ENCODE results near the gene RHOB. TPM values are rescaled to one million over a fixed set of nuclear protein-coding genes. Genes with fewer than 3 reads are reported as not detected.
A peak's percentile ranks its signal among the peaks of the same experiment; 100 is the strongest.
"Not testable (repeated sequence)": the region's sequence is repeated elsewhere in the genome, so short reads cannot be mapped to it uniquely, and the experiment has no call there.

RHOB gene
- total RNA-seq, 1 donor from 2014 or later, result 291 TPM

DNA sequence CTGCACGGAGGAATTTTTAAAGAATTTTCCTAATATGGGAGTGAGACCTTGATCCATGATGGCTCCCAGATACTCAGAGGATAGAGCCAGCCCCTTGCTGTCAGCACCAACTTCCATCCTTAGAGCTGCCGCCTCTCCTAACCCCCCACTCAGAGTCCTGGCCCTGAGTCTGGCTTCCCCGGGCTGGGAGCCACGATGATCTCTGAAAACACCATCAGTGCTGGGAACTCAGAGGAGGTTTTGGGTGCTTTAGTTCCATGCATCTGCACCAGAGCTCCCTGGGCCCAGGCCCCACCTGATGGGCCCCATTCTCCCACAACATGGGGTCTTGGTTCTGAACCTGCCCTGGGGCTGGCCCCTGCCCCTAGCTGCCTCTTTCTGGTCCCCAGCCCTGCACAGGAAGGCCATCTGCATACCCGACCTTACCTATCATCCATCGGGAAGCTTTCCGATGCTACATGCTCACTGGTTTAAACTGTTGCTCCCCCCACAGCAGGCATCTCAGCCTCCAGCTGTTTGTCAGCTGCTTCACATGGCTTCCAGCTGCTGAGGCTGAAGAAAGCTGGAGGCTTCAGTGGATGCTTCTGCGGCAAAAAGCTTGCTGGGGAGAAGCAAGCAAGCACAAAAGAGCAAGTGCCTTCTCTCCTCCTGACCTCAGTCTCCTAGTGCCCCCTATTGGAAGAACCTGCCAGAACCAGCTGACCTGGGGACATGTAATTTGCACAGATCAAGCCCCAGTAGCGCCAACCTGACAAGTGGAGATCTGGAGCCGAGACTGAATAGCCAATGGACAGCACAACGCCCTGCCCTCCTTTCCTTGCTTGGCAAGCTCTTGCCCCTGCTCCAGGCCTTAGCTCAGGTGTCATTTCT lies 24.2 kb upstream of the RHOB start:
- no peak for DNase-seq (ENCODE audit: low read depth in 2 of 2)

DNA sequence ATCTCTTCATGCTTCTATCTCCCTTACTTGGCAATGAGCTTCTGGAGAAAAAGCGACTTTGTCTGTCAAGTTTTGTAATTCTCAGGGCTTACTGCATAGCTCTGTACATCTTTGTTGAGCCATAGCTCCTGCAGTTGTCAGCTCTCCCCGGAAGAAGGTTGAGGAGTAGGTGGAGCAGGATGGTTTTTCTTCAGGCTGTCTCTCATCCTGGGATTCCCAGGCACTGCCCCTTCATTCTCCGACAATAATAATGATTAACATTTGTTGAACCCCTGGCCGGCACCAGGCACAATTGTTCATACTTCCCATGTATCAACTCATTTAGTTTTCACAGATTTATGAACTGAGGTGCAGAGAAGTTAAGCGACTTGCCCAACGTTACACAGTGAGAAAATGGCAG lies 23.5 kb upstream of the RHOB start:
- no peak for DNase-seq (ENCODE audit: low read depth in 2 of 2)

- no peak for DNase-seq (ENCODE audit: low read depth in 2 of 2)
Observed at GRCh38 chr2:20423847-20424246, 23.0 kb upstream of the RHOB start.

DNA sequence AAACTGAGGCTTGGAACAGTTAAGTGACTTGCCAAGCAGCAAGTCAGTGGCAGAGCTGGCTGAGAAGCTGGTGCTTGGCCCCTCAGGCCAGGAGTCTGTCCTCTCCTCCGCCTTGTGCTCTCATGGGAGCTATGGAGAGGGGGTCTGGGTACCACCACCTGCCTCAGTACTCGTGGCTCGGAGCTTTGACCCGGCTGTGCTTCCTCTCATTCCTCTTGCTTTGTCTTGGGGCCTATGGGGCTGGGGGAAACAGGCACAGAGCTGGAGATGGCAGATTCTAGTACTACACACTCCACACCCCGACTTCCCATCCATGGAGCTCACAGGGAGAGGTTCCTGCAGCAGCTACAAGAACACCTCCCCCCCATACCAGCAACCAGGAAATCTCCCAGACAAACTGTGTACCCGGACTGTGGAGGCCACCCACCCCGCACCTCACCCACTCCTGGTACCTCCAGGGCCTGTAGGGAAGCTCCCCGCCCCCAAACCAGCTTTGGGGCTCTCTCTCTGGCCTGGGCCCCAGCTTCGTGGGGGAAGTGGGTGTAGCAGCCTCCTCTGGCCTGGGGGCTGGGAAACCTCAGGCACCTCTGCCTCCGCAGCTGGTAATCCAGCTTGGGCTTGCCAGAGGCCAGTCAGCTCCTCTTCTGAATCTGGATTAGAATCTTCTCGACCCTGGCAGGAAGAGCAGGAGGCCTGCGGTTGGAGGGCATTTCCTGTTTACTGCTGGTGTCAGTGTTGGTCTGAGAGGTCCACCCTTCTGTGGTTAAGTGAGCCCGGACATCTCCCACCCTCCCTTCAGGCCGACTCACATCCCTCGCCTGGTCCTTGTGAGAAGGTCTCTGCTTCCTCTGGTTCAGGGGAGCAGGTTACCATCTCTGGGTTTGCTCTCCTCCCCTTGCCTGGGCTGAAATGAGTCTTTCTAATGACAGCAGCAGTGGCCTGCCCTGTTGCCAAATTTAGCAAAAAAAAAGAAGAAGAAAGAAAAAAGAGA lies 22.3 kb upstream of the RHOB start:
- DNase-seq (ENCODE audit: low read depth in 2 of 2), result peak in 1 of 2 donors; percentile 67

DNA sequence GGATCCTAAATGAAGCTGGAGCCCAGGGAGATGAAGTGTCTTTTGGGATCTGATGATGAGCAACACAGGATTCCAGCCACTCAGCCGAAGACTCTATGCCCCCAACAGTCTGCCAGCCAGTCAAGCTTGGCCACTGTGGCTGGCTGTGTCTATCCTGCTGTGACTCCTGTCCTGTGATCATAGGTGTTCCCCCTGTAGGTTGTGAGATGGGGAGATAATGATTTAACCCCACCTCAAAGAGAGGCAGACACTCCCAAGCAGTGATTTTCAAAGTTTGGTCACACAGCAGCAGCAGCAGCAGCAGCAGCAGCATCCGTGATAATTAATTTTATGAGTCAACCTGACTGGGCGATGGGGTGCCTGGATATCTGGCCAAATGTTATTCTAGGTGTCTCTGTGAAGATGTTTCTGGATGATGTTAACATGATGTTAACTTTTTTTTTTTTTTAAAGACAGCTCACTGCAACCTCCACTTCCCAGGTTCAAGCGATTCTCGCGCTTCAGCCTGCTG lies 21.4 kb upstream of the RHOB start:
- DNase-seq (ENCODE audit: low read depth in 2 of 2), result no peak

- DNase-seq (ENCODE audit: low read depth in 2 of 2), result no peak
Observed at GRCh38 chr2:20425884-20426283, 21.0 kb upstream of the RHOB start.

DNA sequence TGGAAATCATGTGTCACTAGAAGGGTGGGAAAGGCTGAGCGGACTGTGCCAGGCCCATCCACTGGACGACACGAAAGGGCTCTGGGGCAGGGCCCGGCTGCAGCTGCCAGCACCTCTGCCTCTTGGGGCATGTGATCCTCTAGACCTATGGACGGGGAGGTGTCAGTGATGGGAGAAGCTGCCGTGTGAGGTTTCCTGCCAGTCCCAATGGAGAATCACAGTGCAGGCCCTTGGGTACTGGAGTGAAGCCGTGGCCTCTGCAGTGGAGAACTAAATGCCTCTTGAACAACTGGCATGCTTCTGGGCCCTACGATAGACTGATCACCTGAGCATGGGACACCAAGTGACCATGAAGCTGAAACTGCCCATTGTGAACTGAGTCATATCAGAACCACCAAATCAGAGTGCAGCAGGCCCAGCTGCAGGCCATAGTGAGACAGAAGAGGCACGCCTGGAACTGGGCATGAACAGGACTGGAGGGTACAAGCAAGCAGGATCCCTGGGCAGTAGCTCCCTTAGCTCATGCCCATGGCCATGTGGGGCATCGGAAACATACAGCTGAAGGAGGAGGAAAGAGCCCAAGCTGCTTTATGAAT lies 18.8 kb upstream of the RHOB start:
- no peak for DNase-seq (ENCODE audit: low read depth in 2 of 2)

DNA sequence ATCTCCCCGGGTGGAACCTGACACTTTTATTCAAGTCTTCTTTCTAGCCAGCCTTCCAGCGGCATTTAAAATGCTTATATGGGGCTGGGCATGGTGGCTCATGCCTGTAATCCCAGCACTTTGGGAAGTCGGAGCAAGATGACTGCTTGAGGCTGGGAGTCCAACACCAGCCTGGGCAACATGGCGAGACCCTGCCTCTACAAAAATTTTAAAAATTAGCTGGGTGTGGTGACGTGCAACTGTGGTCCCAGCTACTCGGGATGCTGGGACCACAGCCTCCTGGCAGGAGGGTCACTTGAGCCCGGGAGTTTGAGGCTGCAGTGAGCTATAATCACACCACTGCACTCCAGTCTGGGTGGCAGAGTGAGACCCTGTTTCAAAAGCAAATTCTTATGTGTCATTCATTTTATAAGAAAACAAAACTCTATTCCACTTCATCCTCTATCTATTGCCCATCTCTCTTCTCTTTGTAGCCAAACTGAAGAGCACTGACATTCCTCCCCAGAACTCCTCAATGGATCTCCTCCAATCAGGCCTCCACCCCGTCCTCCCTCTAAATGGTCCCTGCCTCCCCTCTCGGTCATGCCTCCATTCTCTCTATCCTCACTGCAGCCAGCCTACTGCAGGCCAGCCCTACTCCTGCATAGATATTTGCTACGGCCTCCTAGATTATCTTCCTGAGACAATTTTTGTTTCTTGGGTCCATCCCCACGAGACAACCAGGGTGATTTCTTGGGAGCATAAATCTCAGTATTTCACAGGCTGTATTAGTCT lies 18.0 kb upstream of the RHOB start:
- DNase-seq (ENCODE audit: low read depth in 2 of 2), result no peak

DNA sequence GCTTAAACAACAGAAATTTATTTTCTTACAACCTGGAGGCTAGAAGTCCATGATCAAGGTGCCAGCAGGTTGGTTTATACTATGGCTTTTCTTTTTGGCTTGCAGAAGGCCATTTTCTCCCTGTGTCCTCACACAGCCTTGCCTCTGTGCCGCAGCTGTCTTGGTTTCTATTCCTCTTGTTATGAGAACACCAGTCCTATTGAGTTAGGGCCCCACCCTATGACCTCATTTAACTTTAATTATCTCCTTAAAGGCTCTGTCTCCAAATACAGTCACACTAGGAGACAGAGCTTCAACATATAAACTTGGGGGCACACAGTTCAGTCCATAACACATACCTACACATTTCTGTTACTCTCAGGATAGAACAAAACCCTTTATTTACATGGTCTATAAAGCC lies 17.3 kb upstream of the RHOB start:
- no peak for DNase-seq (ENCODE audit: low read depth in 2 of 2)

- no peak for DNase-seq (ENCODE audit: low read depth in 2 of 2)
Observed at GRCh38 chr2:20430035-20430434, 16.8 kb upstream of the RHOB start.

- DNase-seq (ENCODE audit: low read depth in 2 of 2), result no peak
Observed at GRCh38 chr2:20430461-20431300, 16.2 kb upstream of the RHOB start.

GRCh38 chr2:20431301-20431698 lies 15.6 kb upstream of the RHOB start:
- DNase-seq (ENCODE audit: low read depth in 2 of 2), result no peak

GRCh38 chr2:20431772-20432171 lies 15.1 kb upstream of the RHOB start:
- no peak for DNase-seq (ENCODE audit: low read depth in 2 of 2)

DNA sequence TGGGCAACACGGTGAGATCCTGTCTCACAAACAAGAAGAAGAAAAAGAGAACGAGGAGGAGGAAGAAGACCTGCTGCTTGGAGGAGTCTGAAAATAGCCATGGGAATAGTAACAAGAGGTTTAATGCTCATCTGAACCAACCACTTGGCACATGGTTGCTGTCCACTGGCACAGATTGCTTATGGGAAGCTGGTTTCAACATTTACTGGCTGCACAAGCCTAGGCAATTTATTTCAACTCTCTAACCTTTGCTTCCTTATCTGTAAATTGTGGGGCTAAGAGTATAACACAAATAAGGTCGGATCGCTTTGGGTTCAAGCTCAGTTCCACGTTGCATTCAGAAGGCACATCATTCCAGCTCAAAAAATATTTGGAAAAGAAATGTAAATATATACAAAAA lies 14.2 kb upstream of the RHOB start:
- DNase-seq (ENCODE audit: low read depth in 2 of 2), result no peak

DNA sequence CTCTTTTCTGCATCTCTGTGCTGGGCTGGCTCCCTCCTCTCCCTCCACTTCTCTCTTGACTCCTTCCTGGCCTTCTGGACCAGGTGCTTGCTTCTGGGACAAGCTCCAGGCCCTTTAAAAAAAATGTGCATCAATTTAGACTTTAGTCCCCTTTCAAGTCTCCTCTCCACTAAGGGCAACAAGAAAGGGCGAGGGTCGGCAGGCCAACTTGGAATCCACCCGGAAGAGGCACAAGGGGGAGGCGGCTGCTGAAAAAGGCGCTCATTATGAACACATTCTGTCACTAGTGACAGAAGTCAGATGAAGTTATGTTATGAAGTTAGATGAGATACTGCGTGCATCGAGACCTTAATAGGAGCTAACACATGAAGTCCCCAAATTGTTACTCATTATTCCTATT lies 13.6 kb upstream of the RHOB start:
- DNase-seq (ENCODE audit: low read depth in 2 of 2), result no peak

DNA sequence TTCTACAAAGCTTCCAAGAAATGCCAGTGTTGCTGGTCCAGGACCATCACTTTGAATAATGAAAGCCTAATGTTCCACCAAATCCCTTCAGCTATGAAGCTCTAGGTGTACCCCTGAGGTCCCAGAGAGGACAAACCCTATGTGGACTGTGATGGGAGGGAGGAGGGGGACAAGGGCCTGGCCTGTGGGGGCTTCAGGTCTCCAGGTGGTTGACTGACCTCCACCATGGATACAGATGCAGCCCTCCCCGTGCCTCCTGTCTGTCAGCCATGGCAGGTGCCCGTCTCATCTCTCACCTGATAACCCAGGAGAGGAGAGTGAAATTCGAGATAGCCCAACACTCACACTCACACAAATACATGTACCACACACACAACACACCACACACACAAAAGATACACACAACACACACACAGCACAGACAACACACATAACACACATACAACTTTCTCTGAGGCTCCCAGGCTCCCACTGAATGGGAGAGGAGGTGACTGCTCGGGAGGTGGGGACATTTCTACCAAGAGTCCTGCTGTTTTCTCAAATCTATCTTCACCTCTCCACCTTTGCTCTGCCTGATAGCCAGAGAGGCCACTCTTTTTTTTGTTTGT lies 12.8 kb upstream of the RHOB start:
- no peak for DNase-seq (ENCODE audit: low read depth in 2 of 2)

- DNase-seq (ENCODE audit: low read depth in 2 of 2), result no peak
Observed at GRCh38 chr2:20434588-20435294, 12.1 kb upstream of the RHOB start.

DNA sequence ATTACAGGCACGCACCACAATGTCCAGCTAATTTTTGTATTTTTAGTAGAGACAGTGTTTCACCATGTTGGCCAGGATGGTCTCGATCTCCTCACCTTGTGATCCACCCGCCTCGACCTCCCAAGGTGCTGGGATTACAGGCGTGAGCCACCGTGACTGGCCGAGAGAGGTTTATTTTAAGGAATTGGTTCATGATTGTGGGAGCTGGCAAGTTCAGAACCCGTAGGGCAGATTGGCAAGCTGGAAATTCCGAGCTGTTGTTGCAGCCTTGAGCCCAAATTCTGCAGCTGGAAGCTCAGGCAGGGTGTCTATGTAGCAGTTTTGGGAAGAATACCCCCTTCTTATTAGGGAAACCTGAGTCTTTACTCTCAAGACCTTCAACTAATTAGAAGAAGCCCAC lies 11.4 kb upstream of the RHOB start:
- not testable (repeated sequence) for DNase-seq (ENCODE audit: low read depth in 2 of 2)

Data from dermis microvascular lymphatic vessel endothelial cell (primary cell).